Liver (tissue), 9 donors: ENCODE results near the gene SLC9A3. TPM values are rescaled to one million over a fixed set of nuclear protein-coding genes. Genes with fewer than 3 reads are reported as not detected.

Experiments
- DNase-seq: peaks from one replicate; pipeline ENCODE4 v3.0.0-alpha.2; 2017; ENCODE audit warnings: low spot score
- H3K27ac ChIP-seq, 2 donors: one replicate each; pipeline ENCODE4 v1.7.0; 2013; ENCODE audit warnings: inconsistent platforms in 2 of 2, low read length in 2 of 2, control low read depth in 1 of 2, low read depth in 1 of 2, mild to moderate bottlenecking in 1 of 2
- H3K27me3 ChIP-seq, 4 donors: one replicate each; pipeline versions ENCODE4 v1.6.1 to v1.7.0; 2013; ENCODE audit warnings: low read length in 3 of 4, inconsistent platforms in 1 of 4, mild to moderate bottlenecking in 1 of 4, moderate library complexity in 1 of 4; ENCODE audit not compliant: control insufficient read depth in 4 of 4, insufficient read depth in 4 of 4
- H3K36me3 ChIP-seq, 4 donors: one replicate each; pipeline versions ENCODE4 v1.6.1 to v1.7.0; 2013; ENCODE audit warnings: low read length in 3 of 4, mild to moderate bottlenecking in 3 of 4, low read depth in 1 of 4, moderate library complexity in 1 of 4; ENCODE audit not compliant: control insufficient read depth in 4 of 4, insufficient read depth in 3 of 4
- H3K4me1 ChIP-seq, 4 donors: one replicate each; pipeline versions ENCODE4 v1.6.1 to v1.7.0; 2013; ENCODE audit warnings: low read length in 3 of 4, mild to moderate bottlenecking in 3 of 4, moderate library complexity in 1 of 4; ENCODE audit not compliant: control insufficient read depth in 4 of 4, insufficient read depth in 4 of 4
- H3K4me3 ChIP-seq, 3 donors: one replicate each; pipeline versions ENCODE4 v1.6.1 to v1.7.0; 2013; ENCODE audit warnings: low read length in 3 of 3, control low read depth in 1 of 3, low read depth in 1 of 3, mild to moderate bottlenecking in 1 of 3
- H3K9ac ChIP-seq, 2 donors: one replicate each; pipeline ENCODE4 v1.7.0; 2013; ENCODE audit warnings: low read length in 2 of 2, mild to moderate bottlenecking in 2 of 2, moderate library complexity in 2 of 2, control low read depth in 1 of 2, low read depth in 1 of 2
- H3K9me3 ChIP-seq, 4 donors: one replicate each; pipeline versions ENCODE4 v1.6.1 to v1.7.0; 2013; ENCODE audit warnings: low read length in 3 of 4; ENCODE audit not compliant: control insufficient read depth in 4 of 4
- EGR1 ChIP-seq, 2 donors: IDR thresholded peaks; 2 replicates each; pipeline ENCODE4 v1.6.1; 2016 to 2018; ENCODE audit warnings: antibody characterized with exemption in 2 of 2, low read depth in 2 of 2
- FOXA1 ChIP-seq: IDR thresholded peaks from 2 replicates; pipeline ENCODE4 v1.6.1; 2016; ENCODE audit warnings: antibody characterized with exemption
- FOXA2 ChIP-seq: IDR thresholded peaks from 2 replicates; pipeline ENCODE4 v1.6.1; 2016; ENCODE audit warnings: antibody characterized with exemption
- GABPA ChIP-seq, 2 donors: IDR thresholded peaks in 1 of 2; conservative IDR thresholded peaks in 1 of 2; 2 replicates each; pipeline ENCODE4 v1.6.1; 2016; ENCODE audit warnings: antibody characterized with exemption in 2 of 2, mild to moderate bottlenecking in 1 of 2, moderate library complexity in 1 of 2
- HNF4A ChIP-seq, 2 donors: conservative IDR thresholded peaks; 2 replicates each; pipeline ENCODE4 v1.6.1; 2016; ENCODE audit warnings: antibody characterized with exemption in 2 of 2, mild to moderate bottlenecking in 2 of 2
- JUND ChIP-seq, 2 donors: IDR thresholded peaks; 2 replicates each; pipeline ENCODE4 v1.6.1; 2016; ENCODE audit warnings: antibody characterized with exemption in 2 of 2
- NR2F2 ChIP-seq: IDR thresholded peaks from 2 replicates; pipeline ENCODE4 v1.6.1; 2016; ENCODE audit warnings: antibody characterized with exemption
- RAD21 ChIP-seq, 2 donors: IDR thresholded peaks; 2 replicates each; pipeline ENCODE4 v1.6.1; 2016; ENCODE audit warnings: antibody characterized with exemption in 2 of 2, mild to moderate bottlenecking in 2 of 2
- RXRA ChIP-seq, 2 donors: IDR thresholded peaks; 2 replicates each; pipeline ENCODE4 v1.6.1; 2017 to 2018; ENCODE audit warnings: antibody characterized with exemption in 2 of 2, mild to moderate bottlenecking in 1 of 2
- SP1 ChIP-seq: IDR thresholded peaks from 2 replicates; pipeline ENCODE4 v1.6.1; 2018; ENCODE audit warnings: antibody characterized with exemption, mild to moderate bottlenecking
- TAF1 ChIP-seq: conservative IDR thresholded peaks from 2 replicates; pipeline ENCODE4 v1.6.1; 2016; ENCODE audit warnings: antibody characterized with exemption, mild to moderate bottlenecking
- YY1 ChIP-seq: IDR thresholded peaks from 2 replicates; pipeline ENCODE4 v1.6.1; 2016; ENCODE audit warnings: antibody characterized with exemption, mild to moderate bottlenecking
- WGBS: extraction: QIAGEN DNeasy Blood & Tissue Kit; methylation state at CpG from one replicate; pipeline ENCODE4 v1.1.7; 2013; 5-methylcytosine and 5-hydroxymethylcytosine counted together
- polyA plus RNA-seq, 2 donors: library from polyadenylated mRNA; stranded (reverse) in 1 of 2; unstranded in 1 of 2; fragments of 200-250 nt in 1 of 2; fragments of >200 nt in 1 of 2; fragmentation: Nextera tagmentation in 1 of 2; extraction: Ambion mirVana in 1 of 2; gene quantifications; one replicate each; pipeline versions ENCODE4 v1.2.1 to v1.2.3, GENCODE V29; 2013 to 2015
- total RNA-seq, 2 donors: library from RNA; depleted of rRNA; stranded (reverse); fragments of >200 nt; gene quantifications; one replicate each; pipeline ENCODE4 v1.2.3, GENCODE V29; 2014
- TF ChIP-seq, protein P1 (sequence below): IDR thresholded peaks from 2 replicates; pipeline ENCODE4 v1.6.1; 2016; ENCODE audit warnings: antibody characterized with exemption, mild to moderate bottlenecking
- TF ChIP-seq, protein P2 (sequence below): IDR thresholded peaks from 2 replicates; pipeline ENCODE4 v1.6.1; 2016; ENCODE audit warnings: antibody characterized with exemption
- TF ChIP-seq, protein P3 (sequence below): IDR thresholded peaks from 2 replicates; pipeline ENCODE4 v1.6.1; 2016; ENCODE audit warnings: antibody characterized with exemption
- TF ChIP-seq, protein P4 (sequence below): fragments of 150-350 bp; IDR thresholded peaks from 2 replicates; pipeline ENCODE4 v1.5.1; 2017; ENCODE audit warnings: improper control_type of control experiment, low read depth, low read length; ENCODE audit not compliant: missing input control
- donor health status: healthy.
- donor health status: healthy.
- donor health status: healthy.
- donor health status: healthy.
- donor health status: healthy.

SLC9A3 gene
- total and polyA plus RNA-seq, 4 donors = 0.31 to 1.0 (median 0.67) TPM

DNA sequence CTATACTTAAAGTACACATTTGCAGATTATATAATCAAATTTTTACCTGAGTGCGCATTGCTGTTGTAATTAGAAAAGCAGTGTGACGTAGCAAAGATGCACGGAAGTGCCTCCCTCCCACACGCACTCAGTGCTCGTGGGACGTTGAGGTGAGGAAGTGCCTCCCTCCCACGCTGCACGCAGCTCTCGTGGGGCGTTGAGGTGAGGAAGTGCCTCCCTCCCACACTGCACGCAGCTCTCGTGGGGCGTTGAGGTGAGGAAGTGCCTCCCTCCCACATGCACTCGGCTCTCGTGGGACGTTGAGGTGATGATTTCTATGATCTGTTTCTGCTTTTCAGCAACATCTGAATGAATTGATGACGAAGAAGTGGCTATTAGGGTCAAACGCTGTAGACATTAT, 60.3 kb downstream of the SLC9A3 start (continued):
- TF ChIP-seq, protein P1, sequence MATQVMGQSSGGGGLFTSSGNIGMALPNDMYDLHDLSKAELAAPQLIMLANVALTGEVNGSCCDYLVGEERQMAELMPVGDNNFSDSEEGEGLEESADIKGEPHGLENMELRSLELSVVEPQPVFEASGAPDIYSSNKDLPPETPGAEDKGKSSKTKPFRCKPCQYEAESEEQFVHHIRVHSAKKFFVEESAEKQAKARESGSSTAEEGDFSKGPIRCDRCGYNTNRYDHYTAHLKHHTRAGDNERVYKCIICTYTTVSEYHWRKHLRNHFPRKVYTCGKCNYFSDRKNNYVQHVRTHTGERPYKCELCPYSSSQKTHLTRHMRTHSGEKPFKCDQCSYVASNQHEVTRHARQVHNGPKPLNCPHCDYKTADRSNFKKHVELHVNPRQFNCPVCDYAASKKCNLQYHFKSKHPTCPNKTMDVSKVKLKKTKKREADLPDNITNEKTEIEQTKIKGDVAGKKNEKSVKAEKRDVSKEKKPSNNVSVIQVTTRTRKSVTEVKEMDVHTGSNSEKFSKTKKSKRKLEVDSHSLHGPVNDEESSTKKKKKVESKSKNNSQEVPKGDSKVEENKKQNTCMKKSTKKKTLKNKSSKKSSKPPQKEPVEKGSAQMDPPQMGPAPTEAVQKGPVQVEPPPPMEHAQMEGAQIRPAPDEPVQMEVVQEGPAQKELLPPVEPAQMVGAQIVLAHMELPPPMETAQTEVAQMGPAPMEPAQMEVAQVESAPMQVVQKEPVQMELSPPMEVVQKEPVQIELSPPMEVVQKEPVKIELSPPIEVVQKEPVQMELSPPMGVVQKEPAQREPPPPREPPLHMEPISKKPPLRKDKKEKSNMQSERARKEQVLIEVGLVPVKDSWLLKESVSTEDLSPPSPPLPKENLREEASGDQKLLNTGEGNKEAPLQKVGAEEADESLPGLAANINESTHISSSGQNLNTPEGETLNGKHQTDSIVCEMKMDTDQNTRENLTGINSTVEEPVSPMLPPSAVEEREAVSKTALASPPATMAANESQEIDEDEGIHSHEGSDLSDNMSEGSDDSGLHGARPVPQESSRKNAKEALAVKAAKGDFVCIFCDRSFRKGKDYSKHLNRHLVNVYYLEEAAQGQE = no peak
- TF ChIP-seq NR2F2 = no peak
- TF ChIP-seq FOXA2 = no peak
- no peak for TF ChIP-seq FOXA1
- no peak for TF ChIP-seq SP1
- TF ChIP-seq, protein P2, sequence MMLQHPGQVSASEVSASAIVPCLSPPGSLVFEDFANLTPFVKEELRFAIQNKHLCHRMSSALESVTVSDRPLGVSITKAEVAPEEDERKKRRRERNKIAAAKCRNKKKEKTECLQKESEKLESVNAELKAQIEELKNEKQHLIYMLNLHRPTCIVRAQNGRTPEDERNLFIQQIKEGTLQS = no peak
- no peak for TF ChIP-seq RXRA (IDR thresholded peaks at IDR 0.05)
- TF ChIP-seq GABPA (IDR thresholded peaks at IDR 0.05 in 1 of 2, conservative IDR thresholded peaks at IDR 0.05 in 1 of 2) = no peak
- TF ChIP-seq EGR1 (IDR thresholded peaks at IDR 0.05; ENCODE audit: low read depth in 2 of 2) = no peak
- TF ChIP-seq YY1 = no peak
- TF ChIP-seq JUND (IDR thresholded peaks at IDR 0.05) = no peak
- TF ChIP-seq, protein P3, sequence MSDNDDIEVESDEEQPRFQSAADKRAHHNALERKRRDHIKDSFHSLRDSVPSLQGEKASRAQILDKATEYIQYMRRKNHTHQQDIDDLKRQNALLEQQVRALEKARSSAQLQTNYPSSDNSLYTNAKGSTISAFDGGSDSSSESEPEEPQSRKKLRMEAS = no peak
- no peak for TF ChIP-seq TAF1
- no peak for TF ChIP-seq HNF4A (conservative IDR thresholded peaks at IDR 0.05)
- no peak for TF ChIP-seq RAD21 (IDR thresholded peaks at IDR 0.05)

DNA sequence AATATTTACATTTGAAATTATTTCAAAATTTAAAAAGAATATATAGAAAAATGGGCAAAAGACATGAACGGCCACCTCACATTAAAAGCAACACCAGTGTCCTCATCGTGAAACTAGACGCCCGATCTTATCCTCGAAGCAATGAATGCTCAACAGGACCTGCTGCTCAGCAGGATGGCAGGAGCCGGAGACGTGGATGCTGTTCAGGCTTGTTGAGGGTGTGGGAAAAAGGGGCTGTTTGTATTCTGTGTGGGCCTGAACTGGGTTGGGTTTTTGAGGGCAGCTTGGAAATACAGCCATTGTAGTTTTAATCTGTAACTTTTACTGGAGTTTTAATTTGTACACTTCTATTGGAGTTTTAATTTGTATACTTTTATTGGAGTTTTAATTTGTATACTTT, 60.9 kb downstream of the SLC9A3 start:
- H3K4me1 ChIP-seq = no peaks in the 10 kb centered on the region
- 90% methylated on average over 7 of the region's 7 CpGs for WGBS
- TF ChIP-seq RAD21 (IDR thresholded peaks at IDR 0.05) (no peak), FOXA1 (no peak), JUND (IDR thresholded peaks at IDR 0.05) (no peak), RXRA (IDR thresholded peaks at IDR 0.05) (no peak), TAF1 (no peak)
- TF ChIP-seq, protein P4, sequence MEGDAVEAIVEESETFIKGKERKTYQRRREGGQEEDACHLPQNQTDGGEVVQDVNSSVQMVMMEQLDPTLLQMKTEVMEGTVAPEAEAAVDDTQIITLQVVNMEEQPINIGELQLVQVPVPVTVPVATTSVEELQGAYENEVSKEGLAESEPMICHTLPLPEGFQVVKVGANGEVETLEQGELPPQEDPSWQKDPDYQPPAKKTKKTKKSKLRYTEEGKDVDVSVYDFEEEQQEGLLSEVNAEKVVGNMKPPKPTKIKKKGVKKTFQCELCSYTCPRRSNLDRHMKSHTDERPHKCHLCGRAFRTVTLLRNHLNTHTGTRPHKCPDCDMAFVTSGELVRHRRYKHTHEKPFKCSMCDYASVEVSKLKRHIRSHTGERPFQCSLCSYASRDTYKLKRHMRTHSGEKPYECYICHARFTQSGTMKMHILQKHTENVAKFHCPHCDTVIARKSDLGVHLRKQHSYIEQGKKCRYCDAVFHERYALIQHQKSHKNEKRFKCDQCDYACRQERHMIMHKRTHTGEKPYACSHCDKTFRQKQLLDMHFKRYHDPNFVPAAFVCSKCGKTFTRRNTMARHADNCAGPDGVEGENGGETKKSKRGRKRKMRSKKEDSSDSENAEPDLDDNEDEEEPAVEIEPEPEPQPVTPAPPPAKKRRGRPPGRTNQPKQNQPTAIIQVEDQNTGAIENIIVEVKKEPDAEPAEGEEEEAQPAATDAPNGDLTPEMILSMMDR = no peak
- TF ChIP-seq, protein P1 = no peak
- no peaks in the 10 kb centered on the region for H3K27me3 ChIP-seq
- H3K27ac ChIP-seq = no peak overlapping the region
- no peaks in the 10 kb centered on the region for H3K9me3 ChIP-seq
- H3K4me3 ChIP-seq = no peak overlapping the region
- DNase-seq = no peak
- H3K36me3 ChIP-seq = peaks cover 14 to 67% (median 31%) of the 10 kb centered on the region in 4 donors
- no peak overlapping the region for H3K9ac ChIP-seq
